Testis (tissue), 2 donors: ENCODE results near the gene AUTS2.
"Not testable (repeated sequence)": the region's sequence is repeated elsewhere in the genome, so short reads cannot be mapped to it uniquely, and the experiment has no call there.

Experiments
- CTCF ChIP-seq, 3 experiments: fragments of 450-650 bp in 2 of 3; fragments of 200-600 bp in 1 of 3; sonication (generic) in 1 of 3; IDR thresholded peaks; one replicate each; pipeline ENCODE4 v1.5.1; 2016 to 2019; ENCODE audit warnings: antibody characterized with exemption in 3 of 3, mild to moderate bottlenecking in 2 of 3, moderate library complexity in 1 of 3
- POLR2A ChIP-seq: fragments of 450-650 bp; IDR thresholded peaks from one replicate; pipeline ENCODE4 v1.6.1; 2017; ENCODE audit warnings: antibody characterized with exemption, mild to moderate bottlenecking, moderate library complexity

GRCh38 chr7:70648499-70648861 is 1050.2 kb downstream of the AUTS2 start:
- TF ChIP-seq CTCF (IDR thresholded peaks at IDR 0.05); POLR2A: not testable (repeated sequence)
